ENCODE measurements around the gene ANKRD27. TPM values are rescaled to one million over a fixed set of nuclear protein-coding genes. Genes with fewer than 3 reads are reported as not detected.

The ANKRD27 gene
- total RNA-seq, 4 donors from 2014 or later: 24.1 to 46.0 (median 28.6) TPM

DNA sequence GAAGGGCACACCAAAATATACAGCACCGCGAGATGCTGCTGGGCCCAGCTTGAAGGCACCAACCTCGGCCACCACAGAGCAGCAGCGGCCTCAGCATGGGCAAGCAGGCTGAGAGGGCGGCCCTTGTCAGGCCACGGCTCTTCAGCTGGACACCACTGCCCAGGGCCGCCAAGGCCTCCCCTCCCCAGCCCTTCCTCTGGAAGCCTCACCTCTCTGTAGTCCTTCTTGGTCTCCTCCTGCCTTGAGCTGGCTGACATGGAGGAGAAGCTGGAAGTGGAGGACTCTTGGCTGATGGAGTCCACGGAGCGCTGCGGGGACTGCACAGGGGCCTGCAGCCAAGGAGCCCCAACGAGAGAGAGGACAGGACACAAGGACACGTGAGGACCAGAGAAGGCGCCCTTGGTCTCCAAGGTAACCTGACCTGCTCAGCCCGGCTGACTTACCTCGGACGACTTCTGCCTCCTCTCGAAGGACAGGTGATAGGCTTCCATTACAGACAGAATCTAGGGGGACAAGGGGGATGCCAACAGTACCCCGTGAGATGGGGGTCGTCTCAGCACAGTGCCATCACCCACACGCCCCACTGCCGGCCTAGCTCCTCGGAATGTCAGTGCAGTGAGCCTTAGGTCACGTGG is 55.8 kb downstream of the ANKRD27 start:
- H3K4me3 ChIP-seq (ENCODE audit: low read depth, poor library complexity, severe bottlenecking): no peak overlapping the region
- no peak for DNase-seq (ENCODE audit: low spot score in 2 of 2)
- intact Hi-C loops (cut with DNase I; ENCODE audit: low total_unique reads): no loop called here
- 91 to 96% methylated on average over 21 to 23 of the region's 23 CpGs for WGBS, 2 donors
- TF ChIP-seq, protein P1, sequence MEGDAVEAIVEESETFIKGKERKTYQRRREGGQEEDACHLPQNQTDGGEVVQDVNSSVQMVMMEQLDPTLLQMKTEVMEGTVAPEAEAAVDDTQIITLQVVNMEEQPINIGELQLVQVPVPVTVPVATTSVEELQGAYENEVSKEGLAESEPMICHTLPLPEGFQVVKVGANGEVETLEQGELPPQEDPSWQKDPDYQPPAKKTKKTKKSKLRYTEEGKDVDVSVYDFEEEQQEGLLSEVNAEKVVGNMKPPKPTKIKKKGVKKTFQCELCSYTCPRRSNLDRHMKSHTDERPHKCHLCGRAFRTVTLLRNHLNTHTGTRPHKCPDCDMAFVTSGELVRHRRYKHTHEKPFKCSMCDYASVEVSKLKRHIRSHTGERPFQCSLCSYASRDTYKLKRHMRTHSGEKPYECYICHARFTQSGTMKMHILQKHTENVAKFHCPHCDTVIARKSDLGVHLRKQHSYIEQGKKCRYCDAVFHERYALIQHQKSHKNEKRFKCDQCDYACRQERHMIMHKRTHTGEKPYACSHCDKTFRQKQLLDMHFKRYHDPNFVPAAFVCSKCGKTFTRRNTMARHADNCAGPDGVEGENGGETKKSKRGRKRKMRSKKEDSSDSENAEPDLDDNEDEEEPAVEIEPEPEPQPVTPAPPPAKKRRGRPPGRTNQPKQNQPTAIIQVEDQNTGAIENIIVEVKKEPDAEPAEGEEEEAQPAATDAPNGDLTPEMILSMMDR (IDR thresholded peaks at IDR 0.05): no peak
- no peak for TF ChIP-seq POLR2A (IDR thresholded peaks at IDR 0.05)

GRCh38 chr19:32615569-32615968 is 59.4 kb downstream of the ANKRD27 start:
- intact Hi-C loops (cut with DNase I; ENCODE audit: low total_unique reads): no loop called here
- TF ChIP-seq, protein P1 (IDR thresholded peaks at IDR 0.05): no peak
- no peak for TF ChIP-seq POLR2A (IDR thresholded peaks at IDR 0.05)
- no peak overlapping the region for H3K4me3 ChIP-seq (ENCODE audit: low read depth, poor library complexity, severe bottlenecking)
- DNase-seq (ENCODE audit: low spot score in 2 of 2): no peak
- WGBS, 2 donors: 86 to 97% methylated on average over 11 of the region's 11 CpGs

- H3K4me3 ChIP-seq (ENCODE audit: low read depth, poor library complexity, severe bottlenecking): no peak overlapping the region
- 97 to 99% methylated on average over 7 of the region's 7 CpGs for WGBS, 2 donors
- intact Hi-C loops (cut with DNase I; ENCODE audit: low total_unique reads): no loop called here
- TF ChIP-seq, protein P1 (IDR thresholded peaks at IDR 0.05): no peak
- TF ChIP-seq POLR2A (IDR thresholded peaks at IDR 0.05): no peak
- DNase-seq (ENCODE audit: low spot score in 2 of 2): no peak
These were observed 60.1 kb downstream of the ANKRD27 start for GRCh38 chr19:32614916-32615315.

GRCh38 chr19:32613008-32613407 is 62.0 kb downstream of the ANKRD27 start:
- WGBS, 2 donors: 72 to 94% methylated on average over 4 of the region's 4 CpGs
- intact Hi-C loops (cut with DNase I; ENCODE audit: low total_unique reads): no loop called here
- DNase-seq (ENCODE audit: low spot score in 2 of 2): peak in 1 of 2 donors; percentile 14
- TF ChIP-seq, protein P1 (IDR thresholded peaks at IDR 0.05): no peak
- TF ChIP-seq POLR2A (IDR thresholded peaks at IDR 0.05): no peak
- H3K4me3 ChIP-seq (ENCODE audit: low read depth, poor library complexity, severe bottlenecking): no peak overlapping the region

DNA sequence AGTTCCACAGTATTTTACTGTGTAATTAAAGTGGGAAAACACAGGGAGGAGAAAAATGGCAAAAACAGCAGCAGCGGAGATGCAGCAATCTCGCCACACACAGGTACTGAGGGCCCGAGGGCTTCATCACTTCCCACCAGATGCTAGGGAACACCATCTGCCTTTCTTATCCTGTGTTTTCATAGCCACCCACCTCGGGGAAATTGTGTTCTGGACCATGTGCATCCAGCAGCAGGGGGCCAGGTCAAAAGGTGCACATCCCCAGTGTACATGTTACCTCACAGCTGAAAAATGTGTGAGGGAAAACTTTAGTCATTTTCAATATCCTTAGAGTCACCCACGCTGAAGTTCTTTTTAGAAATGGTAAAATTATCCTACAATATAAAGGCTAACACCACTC is 63.8 kb downstream of the ANKRD27 start:
- 82 to 87% methylated on average over 5 of the region's 5 CpGs for WGBS, 2 donors
- no peak overlapping the region for H3K4me3 ChIP-seq (ENCODE audit: low read depth, poor library complexity, severe bottlenecking)
- TF ChIP-seq, protein P1 (IDR thresholded peaks at IDR 0.05): no peak
- DNase-seq (ENCODE audit: low spot score in 2 of 2): peak in 1 of 2 donors; percentile 18
- intact Hi-C loops (cut with DNase I; ENCODE audit: low total_unique reads): no loop called here

GRCh38 chr19:32607479-32607878 is 67.5 kb downstream of the ANKRD27 start:
- no peak overlapping the region for H3K4me3 ChIP-seq (ENCODE audit: low read depth, poor library complexity, severe bottlenecking)
- peak in 1 of 2 donors; percentile 67 for DNase-seq (ENCODE audit: low spot score in 2 of 2)
- 96 to 98% methylated on average over 18 to 20 of the region's 20 CpGs for WGBS, 2 donors
- intact Hi-C loops (cut with DNase I; ENCODE audit: low total_unique reads): no loop called here
- TF ChIP-seq, protein P1 (IDR thresholded peaks at IDR 0.05): no peak
- no peak for TF ChIP-seq POLR2A (IDR thresholded peaks at IDR 0.05)

All from lower leg skin (tissue), 4 donors.